Endothelial cell of umbilical vein (primary cell): ENCODE measurements around the gene AP5B1. TPM values are rescaled to one million over a fixed set of nuclear protein-coding genes. Genes with fewer than 3 reads are reported as not detected.
A peak's percentile ranks its signal among the peaks of the same experiment; 100 is the strongest.

ENCODE experiments used
- BruUV-seq: library from RNA; stranded (reverse); fragments of 400-500 nt; replicated peaks from 2 replicates; lab custom pipeline; 2021; lab: Mats Ljungman, UMichigan
- CTCF ChIA-PET: fragments of 300-600, 350-600 bp; sonication (Branson Sonifier 250); formaldehyde crosslinking; loops from one replicate; lab custom pipeline; 2021; ENCODE audit warnings: antibody characterized with exemption, inconsistent platforms; lab: Charles Lee
- POLR2A ChIA-PET: fragments of 300-600, 350-600 bp; sonication (Branson Sonifier 250); formaldehyde crosslinking; loops from one replicate; lab custom pipeline; 2021; ENCODE audit warnings: antibody characterized with exemption, inconsistent platforms; lab: Charles Lee
- DNase-seq: peaks from one replicate; pipeline ENCODE4 v3.0.0-alpha.2; 2011; ENCODE audit warnings: low read depth, low spot score
- FAIRE-seq: peaks from 2 replicates; lab custom pipeline; 2011; peaks lifted over from hg19 to GRCh38; lab: Jason Lieb, UNC
- H2AFZ ChIP-seq: 2 replicates; pipeline ENCODE4 v1.6.0; 2012; ENCODE audit warnings: low read depth, low read length, control low read depth, inconsistent platforms
- H3K27ac ChIP-seq: 2 replicates; pipeline ENCODE4 v1.5.1; 2011; ENCODE audit warnings: low read depth, mild to moderate bottlenecking, control low read depth, low read length, moderate library complexity; ENCODE audit not compliant: insufficient read depth
- H3K27me3 ChIP-seq, 2 experiments: 2 replicates each; pipeline versions ENCODE4 v1.6.0 to v1.6.1; 2011; ENCODE audit warnings: low read length in 2 of 2, mixed read lengths in 1 of 2; ENCODE audit not compliant: control insufficient read depth in 2 of 2, insufficient read depth in 2 of 2
- H3K36me3 ChIP-seq, 2 experiments: 2 replicates in 1 of 2; 3 replicates in 1 of 2; pipeline ENCODE4 v1.5.1; 2011; ENCODE audit warnings: low read length in 2 of 2, mild to moderate bottlenecking in 1 of 2, moderate library complexity in 1 of 2; ENCODE audit not compliant: control insufficient read depth in 2 of 2, insufficient read depth in 2 of 2; ENCODE audit errors: extremely low read depth in 1 of 2
- H3K4me1 ChIP-seq: 3 replicates; pipeline ENCODE4 v1.5.1; 2011; ENCODE audit warnings: mild to moderate bottlenecking, low read length; ENCODE audit not compliant: control insufficient read depth, insufficient read depth; ENCODE audit errors: extremely low read depth
- H3K4me2 ChIP-seq: 2 replicates; pipeline ENCODE4 v1.6.1; 2011; ENCODE audit warnings: low read length, control low read depth, mixed read lengths; ENCODE audit not compliant: insufficient read depth
- H3K4me3 ChIP-seq, 3 experiments: fragments of 200-600 bp in 1 of 3; sonication (generic), shearing (Covaris generic) in 1 of 3; replicated peaks in 1 of 3; 2 replicates each; pipeline ENCODE4 v1.5.1; 2011 to 2016; ENCODE audit warnings: control low read depth in 3 of 3, low read length in 3 of 3, mild to moderate bottlenecking in 2 of 3, inconsistent platforms in 1 of 3, low read depth in 1 of 3, moderate library complexity in 1 of 3; ENCODE audit not compliant: insufficient read depth in 1 of 3
- H3K79me2 ChIP-seq: 2 replicates; pipeline ENCODE4 v1.6.0; 2012; ENCODE audit warnings: low read length, inconsistent platforms; ENCODE audit not compliant: control insufficient read depth, insufficient read depth
- H3K9ac ChIP-seq: replicated peaks from 2 replicates; pipeline ENCODE3; 2011; ENCODE audit warnings: low read length, control low read depth; ENCODE audit not compliant: insufficient read depth; ENCODE audit errors: extremely low read depth
- H3K9me1 ChIP-seq: replicated peaks from 3 replicates; pipeline ENCODE4 v1.6.0; 2011; ENCODE audit warnings: mild to moderate bottlenecking, low read length; ENCODE audit not compliant: control insufficient read depth, insufficient read depth; ENCODE audit errors: extremely low read depth
- H3K9me3 ChIP-seq: replicated peaks from 2 replicates; pipeline ENCODE4 v1.5.1; 2012; ENCODE audit warnings: low read length, inconsistent platforms; ENCODE audit not compliant: control insufficient read depth, insufficient read depth
- H4K20me1 ChIP-seq: replicated peaks from 2 replicates; pipeline ENCODE3; 2011; ENCODE audit warnings: mild to moderate bottlenecking, low read length; ENCODE audit not compliant: control insufficient read depth, insufficient read depth; ENCODE audit errors: extremely low read depth
- CTCF ChIP-seq, 2 donors: IDR thresholded peaks; 1 replicate in 1 of 2; 2 replicates in 1 of 2; pipeline ENCODE4 v1.5.1; 2011; ENCODE audit warnings: low read length in 2 of 2, mild to moderate bottlenecking in 2 of 2, moderate library complexity in 2 of 2, control low read depth in 1 of 2, inconsistent platforms in 1 of 2, low read depth in 1 of 2; ENCODE audit not compliant: insufficient read depth in 1 of 2; ENCODE audit errors: extremely low read depth in 1 of 2
- EZH2 ChIP-seq: IDR thresholded peaks from 2 replicates; pipeline ENCODE4 v1.6.1; 2012; ENCODE audit warnings: borderline replicate concordance, low read depth, mild to moderate bottlenecking, moderate library complexity, low read length, inconsistent platforms; ENCODE audit not compliant: severe bottlenecking
- FOS ChIP-seq: IDR thresholded peaks from 2 replicates; pipeline ENCODE4 v1.6.1; 2011; ENCODE audit warnings: mild to moderate bottlenecking, low read length, moderate library complexity, borderline replicate concordance; ENCODE audit not compliant: insufficient read depth
- GATA2 ChIP-seq: IDR thresholded peaks from 2 replicates; pipeline ENCODE4 v1.7.0; 2011; ENCODE audit warnings: low read depth, mild to moderate bottlenecking, moderate library complexity, mixed read lengths, low read length; ENCODE audit not compliant: insufficient read length, insufficient read depth
- JUN ChIP-seq: IDR thresholded peaks from 2 replicates; pipeline ENCODE4 v1.6.1; 2011; ENCODE audit warnings: borderline replicate concordance, low read depth; ENCODE audit not compliant: insufficient read length, insufficient read depth
- POLR2A ChIP-seq: IDR thresholded peaks from 2 replicates; pipeline ENCODE4 v1.6.1; 2012; ENCODE audit warnings: low read depth, mild to moderate bottlenecking, control low read depth, low read length
- POLR2AphosphoS5 ChIP-seq: IDR thresholded peaks from 2 replicates; pipeline ENCODE4 v1.6.1; 2012; ENCODE audit warnings: low read depth, mild to moderate bottlenecking, control low read depth, low read length, moderate library complexity; ENCODE audit not compliant: insufficient read depth
- dilution Hi-C: fragments of 300-500 bp; cut with MboI; formaldehyde crosslinking; loops from one replicate; pipeline ENCODE4 v1.15.0; 2019; ENCODE audit warnings: low sequenced_read_pairs; ENCODE audit not compliant: extremely low pct_ligation_motif_present
- intact Hi-C: fragments of 100-400 bp; cut with micrococcal nuclease; formaldehyde crosslinking; loops from one replicate; pipeline ENCODE4 v1.10.0; 2022
- polyA plus RNA-seq, 4 experiments: library from polyadenylated mRNA; depleted of rRNA in 3 of 4; stranded (reverse) in 3 of 4; unstranded in 1 of 4; fragments of >200 nt; gene quantifications; 2 replicates each; pipeline versions ENCODE4 v1.2.1 to v1.2.3, GENCODE V29; 2011 to 2012; ENCODE audit warnings: missing spikeins in 1 of 4
- total RNA-seq: library from RNA; stranded (reverse); gene quantifications from 2 replicates; pipeline ENCODE4 v1.2.3, GENCODE V29; 2021

Gene AP5B1
- total and polyA plus RNA-seq, 2 donors (not counting 3 experiments of a cell fraction or from before 2014, with no cell fraction given): 9.2 to 15.3 TPM

- intact Hi-C loops: loop anchor here (2.0 kb wide), 1 partner anchor 207 kb away; no protein-coding TSS in a partner anchor
Observed at GRCh38 chr11:65781962-65782815, 1.4 kb upstream of the AP5B1 start.

GRCh38 chr11:65781152-65781961 is 581 bp upstream of the AP5B1 start:
- Histone ChIP-seq H3K27me3 (peaks cover 14 to 15% of the 10 kb centered on the region in 2 experiments), H3K79me2 (peaks cover 24% of the 10 kb centered on the region), H3K4me2 (no peak overlapping the region), H3K36me3 (peaks cover 12 to 14% of the 10 kb centered on the region in 2 experiments), H2AFZ (peak overlapping the region; percentile 45), H3K9me3 (no peaks in the 10 kb centered on the region), H3K4me3 (peak overlapping the region in 1 of 3 experiments; percentile 55), H3K4me1 (peaks cover 5% of the 10 kb centered on the region), H3K9me1 (no peaks in the 10 kb centered on the region), H3K27ac (no peak overlapping the region), H4K20me1 (no peaks in the 10 kb centered on the region), H3K9ac (no peak overlapping the region)
- TF ChIP-seq EZH2 (no peak), FOS (no peak), CTCF (IDR thresholded peaks at IDR 0.05; ENCODE audit: extremely low read depth in 1 of 2, insufficient read depth in 1 of 2, low read depth in 1 of 2, low read length in 2 of 2) (peak; percentile 21 to 35), JUN (no peak), POLR2A (no peak)
- ChIA-PET CTCF (interaction anchor here (0.6 to 4.1 kb wide), 18 partner anchors 10 to 205 kb away, joined by 3 to 109 read pairs (median 14); partner anchors contain the start of genes CCDC85B, EFEMP2, FIBP and KAT5), POLR2A (no interaction called here)
- no peak for FAIRE-seq
- intact Hi-C loops: loop anchor here (2.0 kb wide), 1 partner anchor 207 kb away; no protein-coding TSS in a partner anchor
- dilution Hi-C loops: no loop called here
- BruUV-seq: no TSS peak
- peak; percentile 35 for DNase-seq

More at GRCh38 chr11:65781962-65782815, 1.4 kb upstream of the AP5B1 start:
- no peak for TF ChIP-seq POLR2A
- no peak for TF ChIP-seq GATA2
- no peak for TF ChIP-seq JUN
- TF ChIP-seq FOS: no peak
- no peak for TF ChIP-seq EZH2
- TF ChIP-seq POLR2AphosphoS5: no peak
- no peak for FAIRE-seq
- peaks cover 5% of the 10 kb centered on the region for H3K4me1 ChIP-seq
- H3K9ac ChIP-seq: no peak overlapping the region
- POLR2A ChIA-PET: no interaction called here
- no peak overlapping the region for H3K4me2 ChIP-seq
- no peak overlapping the region for H3K4me3 ChIP-seq
- no TSS peak for BruUV-seq
- H3K27me3 ChIP-seq: peaks cover 19 to 20% of the 10 kb centered on the region in 2 experiments
- peaks cover 10 to 14% of the 10 kb centered on the region in 2 experiments for H3K36me3 ChIP-seq
- CTCF ChIA-PET: interaction anchor here (0.6 to 4.1 kb wide), 5 partner anchors 9 to 35 kb away, joined by 3 to 71 read pairs (median 18); no protein-coding TSS in a partner anchor
- no peaks in the 10 kb centered on the region for H3K9me3 ChIP-seq
- no peak overlapping the region for H2AFZ ChIP-seq
- no peaks in the 10 kb centered on the region for H4K20me1 ChIP-seq
- no peak overlapping the region for H3K27ac ChIP-seq
- no peaks in the 10 kb centered on the region for H3K9me1 ChIP-seq
- peaks cover 24% of the 10 kb centered on the region for H3K79me2 ChIP-seq
- no peak for DNase-seq
- dilution Hi-C loops: no loop called here
